Measurements from ENCODE around the gene METAP1. TPM values are rescaled to one million over a fixed set of nuclear protein-coding genes. Genes with fewer than 3 reads are reported as not detected.

The METAP1 gene
- total and polyA plus RNA-seq, 2 of the 4 experiments (the other 2 are of a cell fraction), result 43.7 to 47.9 TPM

DNA sequence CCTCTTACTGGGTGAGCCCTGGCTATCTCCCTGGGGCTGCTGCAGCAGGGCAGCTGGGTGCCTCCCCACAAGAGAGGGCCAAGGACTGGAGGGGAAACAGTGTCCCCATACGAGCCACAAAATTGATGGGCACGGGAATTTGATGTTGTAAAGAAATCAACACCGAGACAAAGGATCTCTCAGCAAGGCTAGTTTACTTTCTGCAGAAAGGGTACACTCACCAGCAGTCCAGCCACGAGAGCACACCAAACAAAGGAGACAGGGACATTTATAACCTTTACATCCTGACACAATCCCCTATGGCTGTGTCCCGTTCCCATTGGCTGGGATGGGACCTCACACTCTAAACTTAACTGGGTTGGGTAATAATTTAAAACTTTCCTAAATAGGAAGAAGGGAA lies 25.9 kb downstream of the METAP1 start:
- Histone ChIP-seq H3K56ac (ENCODE audit: extremely low read depth, insufficient read depth, low read length) (no peak overlapping the region), H2AFZ (replicated peaks; ENCODE audit: low read length, poor library complexity) (no peak overlapping the region), H2AK5ac (ENCODE audit: low read depth, low read length) (no peak overlapping the region), H3K36me3 (ENCODE audit: control insufficient read depth, insufficient read depth, low read length) (peaks cover 2% of the 10 kb centered on the region), H3K4me3 (ENCODE audit: insufficient read depth, low read depth, low read length) (no peak overlapping the region), H3K14ac (replicated peaks; ENCODE audit: low read depth, low read length) (no peak overlapping the region), H3K27me3 (ENCODE audit: control insufficient read depth, insufficient read depth, low read length) (no peaks in the 10 kb centered on the region), H4K5ac (ENCODE audit: low read depth, low read length) (no peak overlapping the region), H4K91ac (ENCODE audit: insufficient read depth, low read depth, low read length) (no peak overlapping the region), H3K9me3 (ENCODE audit: control insufficient read depth, insufficient read depth, low read length) (peaks cover 11% of the 10 kb centered on the region), H4K20me1 (ENCODE audit: insufficient read depth, low read length) (peaks cover 3% of the 10 kb centered on the region; the same call in 1 of the 2 replicates), H4K8ac (ENCODE audit: low read depth in 2 of 2, low read length in 2 of 2) (no peak overlapping the region), H3K79me1 (ENCODE audit: low read depth in 1 of 2, low read length in 2 of 2) (peaks cover 35 to 85% of the 10 kb centered on the region in 2 experiments), H3K9ac (ENCODE audit: low read depth, low read length) (no peak overlapping the region), H2BK15ac (ENCODE audit: low read depth, low read length) (no peak overlapping the region), H3K4ac (ENCODE audit: low read depth, low read length) (no peak overlapping the region), H3K18ac (ENCODE audit: low read depth, low read length) (no peak overlapping the region), H2BK5ac (ENCODE audit: low read depth, low read length, poor library complexity, severe bottlenecking) (no peak overlapping the region), H3K27ac (ENCODE audit: insufficient read depth, low read length) (no peak overlapping the region), H3K23ac (ENCODE audit: low read depth, low read length) (no peak overlapping the region), H3K4me2 (ENCODE audit: low read depth, low read length) (no peak overlapping the region), H3K4me1 (ENCODE audit: control insufficient read depth, insufficient read depth, low read length) (no peaks in the 10 kb centered on the region; the same call in 1 of the 2 replicates), H2BK20ac (ENCODE audit: low read depth, low read length) (no peak overlapping the region), H2AK9ac (replicated peaks; ENCODE audit: low read depth, low read length, poor library complexity) (no peak overlapping the region), H3K9me1 (ENCODE audit: insufficient read depth, low read length) (no peaks in the 10 kb centered on the region), H2BK120ac (ENCODE audit: low read depth, low read length) (no peak overlapping the region)
- DNase-seq (no peak), ATAC-seq (ENCODE audit: low read depth) (no peak)
- no CpG with 5 or more reads among the region's 5 CpGs for WGBS, 2 experiments (ENCODE audit: extremely low coverage in 2 of 2, insufficient read length in 1 of 2)
- no peak for TF ChIP-seq MAZ (IDR thresholded peaks at IDR 0.05; ENCODE audit: borderline replicate concordance, low read depth, low read length)
- no peak for TF ChIP-seq SMC3 (IDR thresholded peaks at IDR 0.05; ENCODE audit: low read depth, low read length)
- TF ChIP-seq NFE2L2 (IDR thresholded peaks at IDR 0.05; ENCODE audit: low read depth, low read length), result no peak
- no peak for TF ChIP-seq FOS (IDR thresholded peaks at IDR 0.05; ENCODE audit: low read depth, low read length)
- no peak for TF ChIP-seq MAFK (IDR thresholded peaks at IDR 0.05; ENCODE audit: low read depth, low read length)
- TF ChIP-seq RFX5 (IDR thresholded peaks at IDR 0.05; ENCODE audit: low read depth, low read length), result no peak
- TF ChIP-seq CHD1 (IDR thresholded peaks at IDR 0.05; ENCODE audit: low read depth, low read length), result no peak
- TF ChIP-seq POLR2A (IDR thresholded peaks at IDR 0.05; ENCODE audit: low read depth, low read length), result no peak
- TF ChIP-seq CEBPB (IDR thresholded peaks at IDR 0.05; ENCODE audit: low read depth, low read length), result no peak
- no peak for TF ChIP-seq RCOR1 (IDR thresholded peaks at IDR 0.05; ENCODE audit: insufficient replicate concordance, low read length)
- TF ChIP-seq, protein P1, sequence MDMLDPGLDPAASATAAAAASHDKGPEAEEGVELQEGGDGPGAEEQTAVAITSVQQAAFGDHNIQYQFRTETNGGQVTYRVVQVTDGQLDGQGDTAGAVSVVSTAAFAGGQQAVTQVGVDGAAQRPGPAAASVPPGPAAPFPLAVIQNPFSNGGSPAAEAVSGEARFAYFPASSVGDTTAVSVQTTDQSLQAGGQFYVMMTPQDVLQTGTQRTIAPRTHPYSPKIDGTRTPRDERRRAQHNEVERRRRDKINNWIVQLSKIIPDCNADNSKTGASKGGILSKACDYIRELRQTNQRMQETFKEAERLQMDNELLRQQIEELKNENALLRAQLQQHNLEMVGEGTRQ (IDR thresholded peaks at IDR 0.05; ENCODE audit: low read depth, low read length), result no peak
- POLR2A ChIA-PET (ENCODE audit: unreplicated experiment), result no interaction called here
- CTCF ChIA-PET, result no interaction called here
- dilution Hi-C loops (cut with HindIII; ENCODE audit: low sequenced_read_pairs, unreplicated experiment) (no loop called here), in situ Hi-C loops (cut with MboI; ENCODE audit: low sequenced_read_pairs) (no loop called here), intact Hi-C loops (cut with micrococcal nuclease) (no loop called here)
- no TSS peak for BruUV-seq (replicated peaks)
